Measurements from ENCODE around the gene TMEM200A. TPM values are rescaled to one million over a fixed set of nuclear protein-coding genes. Genes with fewer than 3 reads are reported as not detected.

TMEM200A gene
- total RNA-seq, 2 experiments from 2014 or later = 0.20 TPM

DNA sequence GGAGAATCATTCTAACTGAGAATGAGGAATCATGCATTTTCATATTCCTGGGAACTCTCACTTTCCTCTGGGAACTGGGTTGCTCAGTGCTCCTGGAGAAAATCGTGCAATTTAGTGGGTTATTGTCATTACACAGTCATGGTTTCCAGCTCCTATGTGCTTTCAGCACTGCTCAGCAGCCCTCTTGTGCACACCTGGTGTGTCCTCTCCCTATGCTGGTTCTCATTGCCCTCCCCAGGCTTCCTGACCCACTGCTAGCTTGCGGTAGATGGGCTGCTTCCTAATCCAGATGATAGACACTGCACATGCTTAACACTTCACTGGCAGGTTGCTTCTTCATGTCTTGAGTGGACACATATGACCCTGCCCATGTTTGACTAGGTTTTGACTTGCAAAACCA is 39.7 kb downstream of the TMEM200A start:
- intact Hi-C loops (cut with micrococcal nuclease) = no loop called here
- H3K27ac Mint-ChIP-seq = no peak overlapping the region
- ATAC-seq (no peak), DNase-seq (no peak)
- peaks cover 11% of the 10 kb centered on the region for H3K4me1 Mint-ChIP-seq (ENCODE audit: low read depth)
- CTCF ChIA-PET = interaction anchor here (1.4 kb wide), 1 partner anchor 26 kb away, joined by 3 read pairs; no protein-coding TSS in a partner anchor
- no peak overlapping the region for H3K4me3 Mint-ChIP-seq
- no peaks in the 10 kb centered on the region for H3K9me3 Mint-ChIP-seq
- no peaks in the 10 kb centered on the region for H3K27me3 Mint-ChIP-seq
- H3K36me3 Mint-ChIP-seq (ENCODE audit: low read depth) = no peaks in the 10 kb centered on the region
- POLR2A ChIA-PET = no interaction called here
- TF ChIP-seq, protein P1, sequence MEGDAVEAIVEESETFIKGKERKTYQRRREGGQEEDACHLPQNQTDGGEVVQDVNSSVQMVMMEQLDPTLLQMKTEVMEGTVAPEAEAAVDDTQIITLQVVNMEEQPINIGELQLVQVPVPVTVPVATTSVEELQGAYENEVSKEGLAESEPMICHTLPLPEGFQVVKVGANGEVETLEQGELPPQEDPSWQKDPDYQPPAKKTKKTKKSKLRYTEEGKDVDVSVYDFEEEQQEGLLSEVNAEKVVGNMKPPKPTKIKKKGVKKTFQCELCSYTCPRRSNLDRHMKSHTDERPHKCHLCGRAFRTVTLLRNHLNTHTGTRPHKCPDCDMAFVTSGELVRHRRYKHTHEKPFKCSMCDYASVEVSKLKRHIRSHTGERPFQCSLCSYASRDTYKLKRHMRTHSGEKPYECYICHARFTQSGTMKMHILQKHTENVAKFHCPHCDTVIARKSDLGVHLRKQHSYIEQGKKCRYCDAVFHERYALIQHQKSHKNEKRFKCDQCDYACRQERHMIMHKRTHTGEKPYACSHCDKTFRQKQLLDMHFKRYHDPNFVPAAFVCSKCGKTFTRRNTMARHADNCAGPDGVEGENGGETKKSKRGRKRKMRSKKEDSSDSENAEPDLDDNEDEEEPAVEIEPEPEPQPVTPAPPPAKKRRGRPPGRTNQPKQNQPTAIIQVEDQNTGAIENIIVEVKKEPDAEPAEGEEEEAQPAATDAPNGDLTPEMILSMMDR (IDR thresholded peaks at IDR 0.05) = no peak

DNA sequence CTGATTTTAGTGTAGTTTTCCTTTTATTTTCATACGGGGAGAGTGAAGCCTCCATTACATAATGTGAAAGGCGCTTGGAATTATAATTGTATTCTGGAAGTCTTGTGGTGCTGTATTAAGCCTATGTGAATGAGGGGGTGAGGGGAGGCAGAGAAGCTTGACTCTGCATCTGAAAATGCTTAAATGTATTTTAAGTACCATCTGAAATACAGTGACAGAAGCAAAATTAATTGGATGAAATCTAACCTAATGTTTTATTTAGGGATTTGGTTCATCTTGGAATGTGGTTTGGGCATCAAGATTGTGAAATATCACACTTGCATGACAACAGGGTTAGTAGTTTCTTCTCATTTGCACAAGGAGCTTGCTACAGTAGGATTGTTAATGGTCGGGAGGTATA is 41.2 kb downstream of the TMEM200A start:
- Mint-ChIP-seq H3K4me1 (ENCODE audit: low read depth) (peaks cover 3% of the 10 kb centered on the region), H3K9me3 (no peaks in the 10 kb centered on the region), H3K36me3 (ENCODE audit: low read depth) (no peaks in the 10 kb centered on the region), H3K27me3 (no peaks in the 10 kb centered on the region), H3K4me3 (no peak overlapping the region), H3K27ac (no peak overlapping the region)
- POLR2A ChIA-PET = no interaction called here
- intact Hi-C loops (cut with micrococcal nuclease) = no loop called here
- CTCF ChIA-PET = no interaction called here
- DNase-seq = no peak
- TF ChIP-seq, protein P1 (IDR thresholded peaks at IDR 0.05) = no peak
- ATAC-seq = no peak

DNA sequence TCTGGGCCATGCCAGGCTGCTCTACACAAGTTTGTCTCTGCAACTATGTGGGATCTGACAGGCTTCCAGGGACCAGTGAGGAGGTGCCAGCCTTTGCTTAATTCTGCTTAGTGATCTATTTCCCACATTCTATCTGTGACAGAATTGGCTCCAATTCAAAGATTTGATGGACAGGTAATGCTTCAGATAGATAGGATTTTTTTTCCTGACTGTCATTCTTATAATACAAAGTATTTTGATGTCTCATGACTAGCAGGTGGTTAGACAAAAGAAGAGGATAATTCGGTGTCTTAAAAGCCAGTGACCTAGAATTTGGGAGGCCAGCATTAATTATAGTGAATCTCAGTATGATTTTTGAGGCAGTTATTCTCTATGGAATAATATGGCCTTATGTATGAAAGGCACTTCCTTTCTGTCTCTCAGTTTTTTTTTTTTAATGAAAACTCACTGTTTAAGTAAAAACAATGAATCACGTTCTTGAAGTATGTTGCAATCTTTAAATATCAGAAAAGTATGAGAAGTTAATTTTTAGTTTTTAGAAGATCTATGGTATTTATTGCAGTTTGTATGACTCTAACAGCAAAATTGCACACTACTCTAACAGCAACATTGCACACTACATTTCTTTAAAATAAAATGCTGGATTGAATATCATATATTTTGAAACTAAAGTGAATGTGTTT is 43.7 kb downstream of the TMEM200A start:
- POLR2A ChIA-PET = no interaction called here
- ATAC-seq (no peak), DNase-seq (no peak)

GRCh38 chr6:130411481-130411880 is 45.7 kb downstream of the TMEM200A start:
- Mint-ChIP-seq H3K4me3 (no peak overlapping the region), H3K9me3 (no peaks in the 10 kb centered on the region), H3K27ac (no peak overlapping the region), H3K27me3 (no peaks in the 10 kb centered on the region), H3K4me1 (ENCODE audit: low read depth) (no peaks in the 10 kb centered on the region), H3K36me3 (ENCODE audit: low read depth) (no peaks in the 10 kb centered on the region)
- CTCF ChIA-PET = no interaction called here
- POLR2A ChIA-PET = interaction anchor here (0.6 to 1.1 kb wide), 2 partner anchors 8 to 71 kb away, joined by 3 to 4 read pairs; no protein-coding TSS in a partner anchor
- intact Hi-C loops (cut with micrococcal nuclease) = no loop called here
- no peak for DNase-seq
- TF ChIP-seq, protein P1 (IDR thresholded peaks at IDR 0.05) = no peak
- no peak for ATAC-seq

More for the DNA sequence above, 43.7 kb downstream of the TMEM200A start:
- no peaks in the 10 kb centered on the region for H3K4me1 Mint-ChIP-seq (ENCODE audit: low read depth)
- no peaks in the 10 kb centered on the region for H3K36me3 Mint-ChIP-seq (ENCODE audit: low read depth)
- CTCF ChIA-PET = no interaction called here
- TF ChIP-seq, protein P1 (IDR thresholded peaks at IDR 0.05) = no peak
- no peak overlapping the region for H3K4me3 Mint-ChIP-seq
- no peaks in the 10 kb centered on the region for H3K9me3 Mint-ChIP-seq
- H3K27ac Mint-ChIP-seq = no peak overlapping the region
- intact Hi-C loops (cut with micrococcal nuclease) = no loop called here
- no peaks in the 10 kb centered on the region for H3K27me3 Mint-ChIP-seq

DNA sequence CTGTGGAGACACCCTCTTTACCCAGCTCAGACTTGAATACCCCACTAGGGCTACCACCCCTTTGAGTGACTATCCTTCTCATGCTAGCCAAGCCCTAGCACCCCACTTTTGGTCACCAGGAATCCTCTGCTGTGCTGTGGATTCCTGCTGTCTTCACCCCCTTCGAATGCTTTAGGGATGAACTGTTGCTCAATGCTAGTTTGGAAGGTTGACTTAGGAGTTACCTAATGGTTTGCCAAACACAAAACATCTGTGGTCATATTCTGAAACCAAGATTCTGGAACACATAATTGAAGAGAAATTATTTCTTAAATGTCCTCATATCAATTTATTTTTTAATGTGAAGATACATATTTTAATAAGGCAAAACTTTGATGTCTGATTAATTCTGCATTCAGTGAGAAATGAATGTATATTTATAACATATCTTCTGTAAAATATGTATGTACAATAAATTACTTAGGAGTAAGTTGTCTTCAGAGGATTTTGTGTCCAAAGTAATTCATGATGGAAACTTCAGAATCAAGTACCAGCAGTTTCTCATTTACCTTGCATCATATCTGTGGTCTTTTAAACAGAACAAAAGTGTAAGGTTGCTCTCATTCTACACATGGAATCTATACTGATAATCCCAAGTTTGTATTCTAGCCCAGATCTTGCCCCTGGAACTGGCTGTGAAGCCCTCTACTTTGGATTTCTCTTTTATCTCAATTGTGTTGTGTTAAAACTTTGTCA is 46.9 kb downstream of the TMEM200A start:
- no peak overlapping the region for H3K4me3 Mint-ChIP-seq
- CTCF ChIA-PET = no interaction called here
- TF ChIP-seq, protein P1 (IDR thresholded peaks at IDR 0.05) = no peak
- intact Hi-C loops (cut with micrococcal nuclease) = no loop called here
- H3K27ac Mint-ChIP-seq = no peak overlapping the region
- ATAC-seq (no peak), DNase-seq (no peak)
- POLR2A ChIA-PET = no interaction called here
- H3K9me3 Mint-ChIP-seq = no peaks in the 10 kb centered on the region
- no peaks in the 10 kb centered on the region for H3K27me3 Mint-ChIP-seq
- no peaks in the 10 kb centered on the region for H3K4me1 Mint-ChIP-seq (ENCODE audit: low read depth)
- no peaks in the 10 kb centered on the region for H3K36me3 Mint-ChIP-seq (ENCODE audit: low read depth)

Measured in activated CD8-positive, alpha-beta T cell treated with anti-CD3 and anti-CD28 coated beads for 36 hours (primary cell).